Measurements from ENCODE around the gene ALDH1A2. TPM values are rescaled to one million over a fixed set of nuclear protein-coding genes. Genes with fewer than 3 reads are reported as not detected.

The ALDH1A2 gene
- total and polyA plus RNA-seq, 9 donors, result 10.3 to 120 (median 45.0) TPM

- H3K27ac ChIP-seq, result no peak overlapping the region
- no peaks in the 10 kb centered on the region for H3K4me1 ChIP-seq (ENCODE audit: insufficient read depth)
- no peaks in the 10 kb centered on the region for H3K27me3 ChIP-seq
- 69 to 76% (median 73%) methylated on average over 8 of the region's 8 CpGs for WGBS, 3 donors
- intact Hi-C loops (cut with DNase I), result loop anchor here in 1 of 4 donors (10.0 kb wide), 1 partner anchor 326 kb away; no protein-coding TSS in a partner anchor
- H3K9me3 ChIP-seq, result no peaks in the 10 kb centered on the region
- no peak overlapping the region for H3K4me3 ChIP-seq
- DNase-seq, result no peak
- H3K36me3 ChIP-seq, result no peaks in the 10 kb centered on the region
- TF ChIP-seq EP300 (IDR thresholded peaks at IDR 0.05) (no peak), CTCF (IDR thresholded peaks at IDR 0.05) (no peak), POLR2A (IDR thresholded peaks at IDR 0.05) (no peak)
Measured at GRCh38 chr15:58080398-58080797, 14.9 kb upstream of the ALDH1A2 start.

- Histone ChIP-seq H3K9me3 (no peaks in the 10 kb centered on the region), H3K4me3 (no peak overlapping the region), H3K27ac (no peak overlapping the region), H3K36me3 (no peaks in the 10 kb centered on the region), H3K4me1 (ENCODE audit: insufficient read depth) (no peaks in the 10 kb centered on the region), H3K27me3 (no peaks in the 10 kb centered on the region)
- DNase-seq, result no peak
- no peak for TF ChIP-seq POLR2A (IDR thresholded peaks at IDR 0.05)
- TF ChIP-seq EP300 (IDR thresholded peaks at IDR 0.05), result no peak
- TF ChIP-seq CTCF (IDR thresholded peaks at IDR 0.05), result no peak
- intact Hi-C loops (cut with DNase I), result loop anchor here in 1 of 4 donors (10.0 kb wide), 2 partner anchors 224 to 414 kb away; no protein-coding TSS in a partner anchor
Measured at GRCh38 chr15:58078591-58078990, 13.1 kb upstream of the ALDH1A2 start.

- no peak for DNase-seq
- Histone ChIP-seq H3K36me3 (no peaks in the 10 kb centered on the region), H3K4me1 (ENCODE audit: insufficient read depth) (no peaks in the 10 kb centered on the region), H3K27me3 (no peaks in the 10 kb centered on the region), H3K9me3 (no peaks in the 10 kb centered on the region), H3K4me3 (no peak overlapping the region), H3K27ac (no peak overlapping the region)
- 14 to 29% (median 18%) methylated on average over 1 of the region's 1 CpG for WGBS, 3 donors
- intact Hi-C loops (cut with DNase I), result loop anchor here in 1 of 4 donors (10.0 kb wide), 2 partner anchors 223 to 413 kb away; no protein-coding TSS in a partner anchor
- TF ChIP-seq CTCF (IDR thresholded peaks at IDR 0.05) (no peak), EP300 (IDR thresholded peaks at IDR 0.05) (no peak), POLR2A (IDR thresholded peaks at IDR 0.05) (no peak)
Measured at GRCh38 chr15:58077427-58077826, 11.9 kb upstream of the ALDH1A2 start.

GRCh38 chr15:58074452-58074851 is 8.9 kb upstream of the ALDH1A2 start:
- 95 to 99% (median 96%) methylated on average over 2 of the region's 2 CpGs for WGBS, 3 donors
- H3K4me1 ChIP-seq (ENCODE audit: insufficient read depth), result no peaks in the 10 kb centered on the region
- intact Hi-C loops (cut with DNase I), result loop anchor here in 1 of 4 donors (10.0 kb wide), 2 partner anchors 220 to 410 kb away; no protein-coding TSS in a partner anchor

More at GRCh38 chr15:58074452-58074851, 8.9 kb upstream of the ALDH1A2 start:
- Histone ChIP-seq H3K36me3 (no peaks in the 10 kb centered on the region), H3K9me3 (no peaks in the 10 kb centered on the region), H3K4me3 (no peak overlapping the region), H3K27me3 (no peaks in the 10 kb centered on the region), H3K27ac (no peak overlapping the region)
- TF ChIP-seq POLR2A (IDR thresholded peaks at IDR 0.05) (no peak), EP300 (IDR thresholded peaks at IDR 0.05) (no peak), CTCF (IDR thresholded peaks at IDR 0.05) (no peak)
- DNase-seq, result no peak
